GM23248 (cell line): Measurements from ENCODE around the gene SH3BGR. TPM values are rescaled to one million over a fixed set of nuclear protein-coding genes. Genes with fewer than 3 reads are reported as not detected.

Experiments
- DNase-seq: peaks from one replicate; pipeline ENCODE4 v3.0.0-alpha.2; 2015
- H2AFZ ChIP-seq: fragments of 200-600 bp; sonication (generic); 2 replicates; pipeline ENCODE4 v1.6.1; 2016; ENCODE audit warnings: antibody characterized with exemption
- H3F3A ChIP-seq: fragments of 200-600 bp; sonication (generic); 2 replicates; pipeline ENCODE4 v1.6.1; 2016; ENCODE audit warnings: mild to moderate bottlenecking, antibody characterized with exemption, mixed run types; ENCODE audit not compliant: insufficient read depth
- H3K27ac ChIP-seq: fragments of 200-600 bp; sonication (generic); 2 replicates; pipeline ENCODE4 v1.5.1; 2016; ENCODE audit warnings: mild to moderate bottlenecking
- H3K27me3 ChIP-seq: fragments of 200-600 bp; sonication (generic); replicated peaks from 2 replicates; pipeline ENCODE4 v1.6.1; 2016; ENCODE audit warnings: mild to moderate bottlenecking; ENCODE audit not compliant: insufficient read depth
- H3K36me3 ChIP-seq: fragments of 200-600 bp; sonication (generic); 2 replicates; pipeline ENCODE4 v1.6.1; 2016; ENCODE audit warnings: low read depth, mild to moderate bottlenecking
- H3K4me1 ChIP-seq: fragments of 200-600 bp; sonication (generic); 2 replicates; pipeline ENCODE4 v1.6.1; 2016; ENCODE audit warnings: mild to moderate bottlenecking; ENCODE audit not compliant: insufficient read depth
- H3K4me2 ChIP-seq: fragments of 200-600 bp; sonication (generic); one replicate; pipeline ENCODE4 v1.6.1; 2016; ENCODE audit warnings: mild to moderate bottlenecking; ENCODE audit not compliant: unreplicated experiment
- H3K4me3 ChIP-seq: fragments of 200-600 bp; sonication (generic); 2 replicates; pipeline ENCODE4 v1.5.1; 2016; ENCODE audit warnings: mild to moderate bottlenecking
- H3K79me2 ChIP-seq: fragments of 200-600 bp; sonication (generic); 2 replicates; pipeline ENCODE4 v1.6.1; 2016; ENCODE audit warnings: mild to moderate bottlenecking; ENCODE audit not compliant: insufficient read depth
- H3K9ac ChIP-seq: fragments of 200-600 bp; sonication (generic); 2 replicates; pipeline ENCODE4 v1.6.1; 2016; ENCODE audit warnings: mild to moderate bottlenecking
- H3K9me2 ChIP-seq: fragments of 200-600 bp; sonication (generic); 2 replicates; pipeline ENCODE4 v1.6.1; 2016; ENCODE audit warnings: mixed run types, mild to moderate bottlenecking, moderate library complexity; ENCODE audit not compliant: insufficient read depth
- H3K9me3 ChIP-seq: fragments of 200-600 bp; sonication (generic); one replicate; pipeline ENCODE4 v1.6.1; 2017; ENCODE audit warnings: low read depth
- H4K20me1 ChIP-seq: fragments of 200-600 bp; sonication (generic); 2 replicates; pipeline ENCODE4 v1.6.0; 2016; ENCODE audit not compliant: insufficient read depth
- EZH2 ChIP-seq: fragments of 200-600 bp; sonication (generic); IDR thresholded peaks from 2 replicates; pipeline ENCODE4 v1.6.1; 2018; ENCODE audit warnings: antibody characterized with exemption, mild to moderate bottlenecking; ENCODE audit not compliant: insufficient read depth, poor library complexity, severe bottlenecking
- EZH2phosphoT487 ChIP-seq: fragments of 200-600 bp; sonication (generic); IDR thresholded peaks from 2 replicates; pipeline ENCODE4 v1.6.1; 2018; ENCODE audit warnings: antibody characterized with exemption, moderate library complexity, mild to moderate bottlenecking, low read depth; ENCODE audit not compliant: insufficient read depth
- WGBS, 2 experiments: methylation state at CpG; one replicate each; pipeline ENCODE4 v1.1.6; 2015 to 2017; ENCODE audit warnings: low lambda C conversion rate in 2 of 2, low coverage in 1 of 2; ENCODE audit errors: missing lambda C conversion rate in 2 of 2; 5-methylcytosine and 5-hydroxymethylcytosine counted together
- in situ Hi-C: fragments of 300-500 bp; cut with MboI; formaldehyde crosslinking; loops from 2 replicates; pipeline ENCODE4 v1.15.0; 2020
- polyA plus RNA-seq: library from polyadenylated mRNA; unstranded; fragments of >200 nt; fragmentation: Nextera tagmentation; extraction: Ambion mirVana; gene quantifications from 2 replicates; pipeline ENCODE4 v1.2.1, GENCODE V29; 2016
- total RNA-seq: library from RNA; depleted of rRNA; stranded (reverse); fragments of >200 nt; shearing (Covaris generic); gene quantifications from 2 replicates; pipeline ENCODE4 v1.2.3, GENCODE V29; 2014

SH3BGR gene
- total and polyA plus RNA-seq, 2 experiments from 2014 or later, result 4.4 to 5.7 TPM

- H4K20me1 ChIP-seq, result no peaks in the 10 kb centered on the region
- no peak overlapping the region for H3K4me2 ChIP-seq
- H3K27ac ChIP-seq, result no peak overlapping the region
- H3K27me3 ChIP-seq, result no peaks in the 10 kb centered on the region
- H3K4me1 ChIP-seq, result no peaks in the 10 kb centered on the region
- no peak overlapping the region for H2AFZ ChIP-seq
- H3K36me3 ChIP-seq, result no peaks in the 10 kb centered on the region
- H3K9me2 ChIP-seq, result no peaks in the 10 kb centered on the region
- H3K79me2 ChIP-seq, result no peaks in the 10 kb centered on the region
- no peak overlapping the region for H3K4me3 ChIP-seq
- no peak for TF ChIP-seq EZH2phosphoT487
- TF ChIP-seq EZH2, result no peak
- whole genome bisulfite sequencing, 2 experiments, result 55 to 59% methylated on average over 4 of the region's 4 CpGs
- no peak for DNase-seq
- no peaks in the 10 kb centered on the region for H3F3A ChIP-seq
- in situ Hi-C loops, result no loop called here
- H3K9ac ChIP-seq, result no peak overlapping the region
- no peaks in the 10 kb centered on the region for H3K9me3 ChIP-seq
Observed at GRCh38 chr21:39472786-39473185, 21.0 kb downstream of the SH3BGR start.

- no peaks in the 10 kb centered on the region for H3F3A ChIP-seq
- H3K27me3 ChIP-seq, result no peaks in the 10 kb centered on the region
- no peaks in the 10 kb centered on the region for H4K20me1 ChIP-seq
- TF ChIP-seq EZH2 (no peak), EZH2phosphoT487 (no peak)
- no peaks in the 10 kb centered on the region for H3K9me3 ChIP-seq
- H3K79me2 ChIP-seq, result no peaks in the 10 kb centered on the region
- no peak overlapping the region for H2AFZ ChIP-seq
- no peaks in the 10 kb centered on the region for H3K9me2 ChIP-seq
- H3K36me3 ChIP-seq, result no peaks in the 10 kb centered on the region
- no peak overlapping the region for H3K4me3 ChIP-seq
- in situ Hi-C loops, result no loop called here
- no peak for DNase-seq
- H3K4me1 ChIP-seq, result no peaks in the 10 kb centered on the region
- 41 to 46% methylated on average over 2 of the region's 2 CpGs for WGBS, 2 experiments
- no peak overlapping the region for H3K27ac ChIP-seq
- H3K9ac ChIP-seq, result no peak overlapping the region
- no peak overlapping the region for H3K4me2 ChIP-seq
Observed at GRCh38 chr21:39474611-39475010, 22.8 kb downstream of the SH3BGR start.

DNA sequence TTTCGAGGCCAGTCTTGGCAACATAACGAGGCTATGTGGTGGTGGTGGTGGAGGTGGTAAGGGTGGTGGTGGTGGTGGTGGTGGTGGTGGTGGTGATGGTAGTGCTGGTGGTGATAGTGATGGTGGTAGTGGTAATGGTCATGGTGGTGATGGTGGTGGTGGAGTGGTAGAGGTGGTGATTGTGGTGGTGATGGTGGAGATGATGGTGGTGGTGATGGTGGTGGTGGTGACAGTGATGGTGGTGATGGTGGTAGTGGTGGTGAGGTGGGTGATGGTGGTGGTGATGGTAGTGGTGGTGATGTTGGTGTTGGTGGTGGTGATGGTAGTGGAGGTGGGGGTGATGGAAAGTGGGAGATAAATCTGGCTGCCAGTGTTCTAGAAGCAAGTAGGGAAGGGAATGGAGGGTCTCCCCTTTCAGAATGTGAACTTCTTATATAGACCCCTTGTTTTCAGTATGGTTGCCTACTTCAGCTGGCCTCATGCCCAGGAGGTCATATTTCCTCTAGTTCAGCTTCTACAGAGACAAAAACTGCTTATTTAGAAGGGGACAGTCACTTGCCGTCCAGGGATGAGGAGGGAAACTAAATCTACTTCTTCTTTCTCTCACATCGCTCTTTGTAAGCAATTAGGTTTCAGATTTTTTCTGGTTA is 27.5 kb downstream of the SH3BGR start:
- no peaks in the 10 kb centered on the region for H3K79me2 ChIP-seq
- peaks cover 5% of the 10 kb centered on the region for H3K4me1 ChIP-seq
- H3K9me3 ChIP-seq, result no peaks in the 10 kb centered on the region
- TF ChIP-seq EZH2, result no peak
- no peak for TF ChIP-seq EZH2phosphoT487
- no peak overlapping the region for H2AFZ ChIP-seq
- no peaks in the 10 kb centered on the region for H4K20me1 ChIP-seq
- 62 to 64% methylated on average over 4 of the region's 4 CpGs for WGBS, 2 experiments
- no peak overlapping the region for H3K4me3 ChIP-seq
- H3K27me3 ChIP-seq, result no peaks in the 10 kb centered on the region
- H3F3A ChIP-seq, result no peaks in the 10 kb centered on the region
- H3K36me3 ChIP-seq, result no peaks in the 10 kb centered on the region
- in situ Hi-C loops, result no loop called here
- no peak overlapping the region for H3K9ac ChIP-seq
- H3K27ac ChIP-seq, result no peak overlapping the region
- no peak overlapping the region for H3K4me2 ChIP-seq
- H3K9me2 ChIP-seq, result no peaks in the 10 kb centered on the region; the same call in 1 of the 2 replicates
- DNase-seq, result no peak

DNA sequence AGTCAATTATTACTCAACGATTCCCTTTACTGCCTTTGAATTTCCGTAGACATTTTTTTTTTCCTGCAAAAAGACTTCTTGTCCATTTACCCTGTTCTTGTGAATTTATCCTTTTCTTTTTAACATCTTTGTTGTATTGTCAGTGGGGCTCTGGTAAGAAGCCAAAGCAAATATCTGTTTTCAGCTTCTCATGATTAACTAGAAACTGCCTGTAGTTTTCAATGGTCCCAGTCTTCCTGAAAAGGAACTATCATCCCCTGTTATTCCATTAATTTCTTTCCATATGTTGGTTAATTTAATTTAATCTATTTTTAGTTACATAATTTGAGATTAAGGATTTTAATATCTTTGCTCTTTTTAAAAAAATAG is 28.0 kb downstream of the SH3BGR start:
- in situ Hi-C loops, result no loop called here
- no peaks in the 10 kb centered on the region for H3F3A ChIP-seq
- no peak for DNase-seq
- WGBS, 2 experiments, result 31 to 33% methylated on average over 2 of the region's 2 CpGs
- H3K9me2 ChIP-seq, result no peaks in the 10 kb centered on the region; the same call in 1 of the 2 replicates
- H3K79me2 ChIP-seq, result no peaks in the 10 kb centered on the region
- no peak overlapping the region for H2AFZ ChIP-seq
- H3K27me3 ChIP-seq, result no peaks in the 10 kb centered on the region
- no peak overlapping the region for H3K9ac ChIP-seq
- peaks cover 5% of the 10 kb centered on the region for H3K4me1 ChIP-seq
- no peaks in the 10 kb centered on the region for H4K20me1 ChIP-seq
- H3K4me2 ChIP-seq, result no peak overlapping the region
- TF ChIP-seq EZH2 (no peak), EZH2phosphoT487 (no peak)
- no peak overlapping the region for H3K4me3 ChIP-seq
- no peaks in the 10 kb centered on the region for H3K36me3 ChIP-seq
- H3K9me3 ChIP-seq, result no peaks in the 10 kb centered on the region
- no peak overlapping the region for H3K27ac ChIP-seq
